Neural cell (in vitro differentiated cells): ENCODE results near the gene NCAPH2.

Experiments used
- EP300 ChIP-seq: fragments of 450-650 bp; conservative IDR thresholded peaks from 2 replicates; pipeline ENCODE4 v1.6.1; 2014; ENCODE audit warnings: antibody characterized with exemption, mild to moderate bottlenecking, moderate library complexity; ENCODE audit not compliant: poor library complexity, severe bottlenecking
- EZH2 ChIP-seq: fragments of 200-600, 300-800 bp; shearing (Covaris generic), sonication (generic); IDR thresholded peaks from 2 replicates; pipeline ENCODE4 v1.6.1; 2014; ENCODE audit warnings: antibody characterized with exemption, low read length, borderline replicate concordance, mild to moderate bottlenecking; ENCODE audit not compliant: insufficient read depth, poor library complexity, severe bottlenecking
- TF ChIP-seq, protein P1 (sequence below): IDR thresholded peaks from 2 replicates; pipeline ENCODE4 v1.6.1; 2012; ENCODE audit warnings: borderline replicate concordance

DNA sequence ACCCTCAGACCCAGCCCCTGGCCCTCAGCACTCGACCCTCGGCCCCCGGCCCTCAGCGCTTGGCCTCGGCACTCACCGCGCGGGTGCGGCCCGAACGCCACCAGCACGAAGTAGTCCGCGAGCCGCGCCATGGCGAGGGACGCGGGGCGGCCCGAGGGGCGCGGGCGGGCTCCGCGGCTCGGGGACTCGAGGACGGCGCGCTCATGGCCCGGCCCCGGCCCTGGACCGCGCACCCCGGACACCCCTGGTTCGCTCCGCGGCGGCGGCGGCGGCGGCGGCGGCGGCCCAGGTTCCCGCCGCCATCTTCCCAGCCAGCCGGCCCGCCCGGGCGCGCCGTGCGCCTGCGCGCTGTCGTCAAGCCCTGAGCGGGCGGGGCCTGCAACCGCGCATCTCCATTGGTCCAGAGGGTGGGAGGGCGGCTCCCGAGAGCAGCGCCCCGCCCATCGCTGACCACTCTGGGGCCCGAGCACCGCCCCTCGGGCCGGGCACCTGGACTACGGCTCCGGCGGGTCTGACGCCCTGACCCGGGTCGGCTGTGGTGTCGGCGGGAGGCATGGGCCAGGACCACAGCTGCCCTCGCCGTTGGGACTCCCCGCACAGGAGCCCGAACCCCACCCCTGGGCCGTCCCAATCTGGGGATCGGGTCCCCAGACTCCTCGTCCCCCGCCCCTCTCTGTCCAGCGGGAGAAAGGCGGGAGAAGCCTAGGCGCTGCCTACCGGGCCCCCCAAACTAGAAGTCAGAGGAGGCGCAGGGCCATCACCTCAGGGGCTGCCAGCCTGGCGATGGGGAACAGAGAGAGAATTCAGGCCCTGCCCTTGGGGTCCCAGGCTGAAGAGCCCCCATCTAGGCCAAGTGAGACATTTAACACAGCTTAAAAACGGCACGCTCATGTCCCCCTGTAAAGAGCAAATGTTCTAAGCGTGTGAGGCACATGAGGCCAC, 33.0 kb upstream of the NCAPH2 start, which contains the start of gene SBF1:
- TF ChIP-seq EP300: peak; percentile 17
- TF ChIP-seq, protein P1, sequence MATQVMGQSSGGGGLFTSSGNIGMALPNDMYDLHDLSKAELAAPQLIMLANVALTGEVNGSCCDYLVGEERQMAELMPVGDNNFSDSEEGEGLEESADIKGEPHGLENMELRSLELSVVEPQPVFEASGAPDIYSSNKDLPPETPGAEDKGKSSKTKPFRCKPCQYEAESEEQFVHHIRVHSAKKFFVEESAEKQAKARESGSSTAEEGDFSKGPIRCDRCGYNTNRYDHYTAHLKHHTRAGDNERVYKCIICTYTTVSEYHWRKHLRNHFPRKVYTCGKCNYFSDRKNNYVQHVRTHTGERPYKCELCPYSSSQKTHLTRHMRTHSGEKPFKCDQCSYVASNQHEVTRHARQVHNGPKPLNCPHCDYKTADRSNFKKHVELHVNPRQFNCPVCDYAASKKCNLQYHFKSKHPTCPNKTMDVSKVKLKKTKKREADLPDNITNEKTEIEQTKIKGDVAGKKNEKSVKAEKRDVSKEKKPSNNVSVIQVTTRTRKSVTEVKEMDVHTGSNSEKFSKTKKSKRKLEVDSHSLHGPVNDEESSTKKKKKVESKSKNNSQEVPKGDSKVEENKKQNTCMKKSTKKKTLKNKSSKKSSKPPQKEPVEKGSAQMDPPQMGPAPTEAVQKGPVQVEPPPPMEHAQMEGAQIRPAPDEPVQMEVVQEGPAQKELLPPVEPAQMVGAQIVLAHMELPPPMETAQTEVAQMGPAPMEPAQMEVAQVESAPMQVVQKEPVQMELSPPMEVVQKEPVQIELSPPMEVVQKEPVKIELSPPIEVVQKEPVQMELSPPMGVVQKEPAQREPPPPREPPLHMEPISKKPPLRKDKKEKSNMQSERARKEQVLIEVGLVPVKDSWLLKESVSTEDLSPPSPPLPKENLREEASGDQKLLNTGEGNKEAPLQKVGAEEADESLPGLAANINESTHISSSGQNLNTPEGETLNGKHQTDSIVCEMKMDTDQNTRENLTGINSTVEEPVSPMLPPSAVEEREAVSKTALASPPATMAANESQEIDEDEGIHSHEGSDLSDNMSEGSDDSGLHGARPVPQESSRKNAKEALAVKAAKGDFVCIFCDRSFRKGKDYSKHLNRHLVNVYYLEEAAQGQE: no peak
- TF ChIP-seq EZH2: no peak
